GM19023 (cell line): ENCODE data around the gene FNDC3B.
"Not testable (repeated sequence)": the region's sequence is repeated elsewhere in the genome, so short reads cannot be mapped to it uniquely, and the experiment has no call there.

Experiments used
- ATAC-seq: cut with Tn5 transposase; IDR thresholded peaks from one replicate; pipeline ENCODE4 v1.9.1; 2021; ENCODE audit warnings: mild to moderate bottlenecking, moderate library complexity; ENCODE audit not compliant: unreplicated experiment

Gene FNDC3B

GRCh38 chr3:172254542-172254941, 215.2 kb downstream of the FNDC3B start:
- ATAC-seq: no peak

- not testable (repeated sequence) for ATAC-seq
Measured at GRCh38 chr3:172255321-172255720, 215.9 kb downstream of the FNDC3B start.

- no peak for ATAC-seq
Measured at GRCh38 chr3:172256101-172256734, 216.8 kb downstream of the FNDC3B start.

- no peak for ATAC-seq
Measured at GRCh38 chr3:172257648-172258400, 218.4 kb downstream of the FNDC3B start.

- no peak for ATAC-seq
Measured at GRCh38 chr3:172258624-172259023, 219.2 kb downstream of the FNDC3B start.

GRCh38 chr3:172259111-172259541, 219.7 kb downstream of the FNDC3B start:
- no peak for ATAC-seq

GRCh38 chr3:172259726-172260248, 220.4 kb downstream of the FNDC3B start:
- ATAC-seq: no peak

GRCh38 chr3:172260381-172260780, 221.0 kb downstream of the FNDC3B start:
- no peak for ATAC-seq

- ATAC-seq: no peak
Measured at GRCh38 chr3:172261054-172261453, 221.7 kb downstream of the FNDC3B start.

- ATAC-seq: no peak
Measured at GRCh38 chr3:172262991-172263608, 223.7 kb downstream of the FNDC3B start.

- no peak for ATAC-seq
Measured at GRCh38 chr3:172263781-172264486, 224.6 kb downstream of the FNDC3B start.

- ATAC-seq: no peak
Measured at GRCh38 chr3:172266103-172266502, 226.7 kb downstream of the FNDC3B start.

- ATAC-seq: no peak
Measured at GRCh38 chr3:172268425-172268824, 229.0 kb downstream of the FNDC3B start.

GRCh38 chr3:172268868-172269267, 229.5 kb downstream of the FNDC3B start:
- ATAC-seq: no peak

GRCh38 chr3:172270557-172271166, 231.3 kb downstream of the FNDC3B start:
- peak; percentile 86 for ATAC-seq

GRCh38 chr3:172271386-172271976, 232.1 kb downstream of the FNDC3B start:
- ATAC-seq: no peak

- ATAC-seq: no peak
Measured at GRCh38 chr3:172272698-172273097, 233.3 kb downstream of the FNDC3B start.

- ATAC-seq: no peak
Measured at GRCh38 chr3:172273378-172273777, 234.0 kb downstream of the FNDC3B start.

GRCh38 chr3:172274906-172275305, 235.5 kb downstream of the FNDC3B start:
- ATAC-seq: no peak

GRCh38 chr3:172275586-172275985, 236.2 kb downstream of the FNDC3B start:
- no peak for ATAC-seq
